ENCODE measurements around the gene NAP1L1.

NAP1L1 gene

GRCh38 chr12:76083246-76083903, 1.1 kb downstream of the NAP1L1 start:
- ATAC-seq (no peak), DNase-seq (no peak)

GRCh38 chr12:76081909-76082308, 2.6 kb downstream of the NAP1L1 start:
- ATAC-seq (no peak), DNase-seq (no peak)

- DNase-seq = no peak
- no peak for ATAC-seq
These were observed 3.6 kb downstream of the NAP1L1 start for GRCh38 chr12:76080729-76081415.

GRCh38 chr12:76080017-76080728, 4.3 kb downstream of the NAP1L1 start:
- ATAC-seq = no peak
- no peak for DNase-seq

GRCh38 chr12:76078748-76079147, 5.7 kb downstream of the NAP1L1 start:
- no peak for ATAC-seq
- no peak for DNase-seq

- DNase-seq (no peak), ATAC-seq (no peak)
These were observed 9.0 kb downstream of the NAP1L1 start for GRCh38 chr12:76075448-76075847.

- DNase-seq (no peak), ATAC-seq (peak; percentile 49)
These were observed 9.7 kb downstream of the NAP1L1 start for GRCh38 chr12:76074701-76075336.

GRCh38 chr12:76073561-76073960, 10.9 kb downstream of the NAP1L1 start:
- ATAC-seq (no peak), DNase-seq (no peak)

GRCh38 chr12:76072568-76072967, 11.9 kb downstream of the NAP1L1 start:
- DNase-seq (no peak), ATAC-seq (no peak)

GRCh38 chr12:76069339-76069738, 15.1 kb downstream of the NAP1L1 start:
- no peak for ATAC-seq
- no peak for DNase-seq

GRCh38 chr12:76065917-76066316, 18.6 kb downstream of the NAP1L1 start:
- ATAC-seq = no peak
- DNase-seq = no peak

- ATAC-seq (no peak), DNase-seq (no peak)
These were observed 19.6 kb downstream of the NAP1L1 start for GRCh38 chr12:76064904-76065303.

GRCh38 chr12:76060111-76060510, 24.4 kb downstream of the NAP1L1 start:
- ATAC-seq (no peak), DNase-seq (no peak)

GRCh38 chr12:76057326-76057725, 27.2 kb downstream of the NAP1L1 start:
- no peak for DNase-seq
- ATAC-seq = no peak

- DNase-seq (no peak), ATAC-seq (no peak)
These were observed 29.1 kb downstream of the NAP1L1 start for GRCh38 chr12:76055393-76055792.

- ATAC-seq (no peak), DNase-seq (no peak)
These were observed 34.8 kb downstream of the NAP1L1 start for GRCh38 chr12:76049575-76050251.

GRCh38 chr12:76047742-76048141, 36.7 kb downstream of the NAP1L1 start:
- ATAC-seq = no peak
- no peak for DNase-seq

GRCh38 chr12:76047060-76047459, 37.4 kb downstream of the NAP1L1 start:
- no peak for DNase-seq
- ATAC-seq = no peak

- no peak for DNase-seq
- no peak for ATAC-seq
These were observed 41.1 kb downstream of the NAP1L1 start for GRCh38 chr12:76043377-76043776.

GRCh38 chr12:76042147-76042546, 42.3 kb downstream of the NAP1L1 start:
- no peak for DNase-seq
- ATAC-seq = no peak

- ATAC-seq (no peak), DNase-seq (no peak)
These were observed 43.1 kb downstream of the NAP1L1 start for GRCh38 chr12:76041406-76041805.

- no peak for DNase-seq
- no peak for ATAC-seq
These were observed 44.0 kb downstream of the NAP1L1 start for GRCh38 chr12:76040461-76040860.
